OCI-LY7 (cell line): Measurements from ENCODE around the gene RHO.
"Not testable (repeated sequence)": the region's sequence is repeated elsewhere in the genome, so short reads cannot be mapped to it uniquely, and the experiment has no call there.

ENCODE experiments used
- CTCF ChIP-seq: fragments of 200-600 bp; sonication (generic); conservative IDR thresholded peaks from 2 replicates; pipeline ENCODE4 v1.5.1; 2014; ENCODE audit warnings: mild to moderate bottlenecking, antibody characterized with exemption, low read length, moderate library complexity, mixed read lengths
- EZH2phosphoT487 ChIP-seq: fragments of 200-600 bp; sonication (generic); IDR thresholded peaks from 2 replicates; pipeline ENCODE4 v1.6.1; 2018; ENCODE audit warnings: low read depth, borderline replicate concordance, mild to moderate bottlenecking, mixed run types, antibody characterized with exemption, low read length, moderate library complexity, mixed read lengths

GRCh38 chr3:129515821-129516432, 12.5 kb upstream of the RHO start:
- TF ChIP-seq CTCF, EZH2phosphoT487: not testable (repeated sequence)
